Ovary (tissue), 3 donors: ENCODE measurements around the gene POPDC3.

ENCODE experiments used
- CTCF ChIP-seq, 3 donors: fragments of 450-650 bp in 2 of 3; fragments of 200-600 bp in 1 of 3; IDR thresholded peaks; one replicate each; pipeline versions ENCODE4 v1.5.1 to v1.8.0; 2016 to 2022; ENCODE audit warnings: antibody characterized with exemption in 3 of 3, mild to moderate bottlenecking in 1 of 3
- POLR2A ChIP-seq: fragments of 450-650 bp; IDR thresholded peaks from one replicate; pipeline ENCODE4 v1.6.1; 2017; ENCODE audit warnings: antibody characterized with exemption, mild to moderate bottlenecking, moderate library complexity
- donor health status: DM: no; HTN: no; CAD: no.

- TF ChIP-seq CTCF (IDR thresholded peaks at IDR 0.05) (no peak), POLR2A (no peak)
Measured at GRCh38 chr6:105153676-105154075, 26.1 kb downstream of the POPDC3 start.
